Fibroblast of the aortic adventitia (primary cell): ENCODE data around the gene DOCK2. TPM values are rescaled to one million over a fixed set of nuclear protein-coding genes. Genes with fewer than 3 reads are reported as not detected.
A peak's percentile ranks its signal among the peaks of the same experiment; 100 is the strongest.

ENCODE experiments used
- DNase-seq: peaks from one replicate; pipeline ENCODE4 v3.0.0-alpha.2; 2010; ENCODE audit warnings: low read depth
- H3K4me3 ChIP-seq: 2 replicates; pipeline ENCODE4 v1.5.1; 2011; ENCODE audit warnings: low read depth, mild to moderate bottlenecking, control low read depth, low read length, moderate library complexity
- CTCF ChIP-seq: IDR thresholded peaks from 2 replicates; pipeline ENCODE4 v1.5.1; 2011; ENCODE audit warnings: mild to moderate bottlenecking, low read length, control low read depth, inconsistent platforms; ENCODE audit not compliant: insufficient read depth
- total RNA-seq: library from RNA; depleted of rRNA; stranded (reverse); fragments of >200 nt; gene quantifications from 2 replicates; pipeline ENCODE4 v1.2.3, GENCODE V29; 2012; ENCODE audit warnings: low replicate concordance

Gene DOCK2
- total RNA-seq, 1 donor = 4.6 TPM

GRCh38 chr5:169956756-169957155 lies 319.7 kb downstream of the DOCK2 start:
- TF ChIP-seq CTCF = no peak
- H3K4me3 ChIP-seq = no peak overlapping the region
- peak; percentile 46 for DNase-seq

- no peak for TF ChIP-seq CTCF
- no peak overlapping the region for H3K4me3 ChIP-seq
- DNase-seq = no peak
Measured at GRCh38 chr5:169958278-169958677, 321.2 kb downstream of the DOCK2 start.

- DNase-seq = no peak
- no peak overlapping the region for H3K4me3 ChIP-seq
- TF ChIP-seq CTCF = no peak
Measured at GRCh38 chr5:169960659-169961058, 323.6 kb downstream of the DOCK2 start.

- no peak for DNase-seq
- H3K4me3 ChIP-seq = no peak overlapping the region
- no peak for TF ChIP-seq CTCF
Measured at GRCh38 chr5:169964246-169964645, 327.2 kb downstream of the DOCK2 start.

- H3K4me3 ChIP-seq = no peak overlapping the region
- TF ChIP-seq CTCF = no peak
- no peak for DNase-seq
Measured at GRCh38 chr5:169970339-169970738, 333.3 kb downstream of the DOCK2 start.

GRCh38 chr5:169970911-169971765 lies 334.1 kb downstream of the DOCK2 start:
- peak overlapping the region; percentile 19 for H3K4me3 ChIP-seq
- peak; percentile 9 for TF ChIP-seq CTCF
- peak; percentile 78 for DNase-seq
